HEK293 (cell line): ENCODE measurements around the gene PSG3.
A peak's percentile ranks its signal among the peaks of the same experiment; 100 is the strongest.
"Not testable (repeated sequence)": the region's sequence is repeated elsewhere in the genome, so short reads cannot be mapped to it uniquely, and the experiment has no call there.

Experiments used
- CTCF ChIA-PET: fragments of 350-600 bp; formaldehyde crosslinking; extraction: SDS; loops from one replicate; lab custom pipeline; 2021; ENCODE audit warnings: antibody characterized with exemption; lab: Yijun Ruan, JAX
- POLR2A ChIA-PET: fragments of 300-600 bp; formaldehyde crosslinking; extraction: SDS; loops from one replicate; lab custom pipeline; 2020; ENCODE audit warnings: antibody characterized with exemption, inconsistent platforms; lab: Yijun Ruan, JAX
- H3K27ac ChIP-seq: fragments of 200-500 bp; sonication (Bioruptor generic); 2 replicates; pipeline ENCODE4 v1.5.1; 2014; ENCODE audit warnings: low read depth, low read length, control low read depth, inconsistent platforms; ENCODE audit errors: extremely low read depth
- H3K36me3 ChIP-seq, 2 experiments: fragments of 200-500 bp in 1 of 2; sonication (Bioruptor generic) in 1 of 2; 1 replicate in 1 of 2; 2 replicates in 1 of 2; pipeline ENCODE4 v1.5.1; 2014 to 2017; ENCODE audit warnings: inconsistent platforms in 2 of 2, low read length in 2 of 2; ENCODE audit not compliant: control insufficient read depth in 2 of 2, insufficient read depth in 1 of 2
- H3K4me1 ChIP-seq: fragments of 200-500 bp; sonication (Bioruptor generic); 2 replicates; pipeline ENCODE4 v1.5.1; 2014; ENCODE audit warnings: mild to moderate bottlenecking, low read length, inconsistent platforms; ENCODE audit not compliant: control insufficient read depth, insufficient read depth
- H3K4me3 ChIP-seq: 2 replicates; pipeline ENCODE4 v1.5.1; 2011; ENCODE audit warnings: low read depth, mild to moderate bottlenecking, control low read depth, low read length, moderate library complexity
- H3K9me3 ChIP-seq: fragments of 200-500 bp; sonication (Bioruptor generic); 2 replicates; pipeline ENCODE4 v1.5.1; 2014; ENCODE audit warnings: low read depth, low read length, inconsistent platforms; ENCODE audit not compliant: control insufficient read depth, insufficient read depth
- BCL6B ChIP-seq: fragments of 450-650 bp; formaldehyde crosslinking; IDR thresholded peaks from 2 replicates; pipeline ENCODE4 v1.5.1; 2017; ENCODE audit warnings: missing biosample characterization, missing genetic modification characterization
- CTCF ChIP-seq: fragments of 450-650 bp; formaldehyde crosslinking; IDR thresholded peaks from 2 replicates; pipeline ENCODE4 v1.5.1; 2016; ENCODE audit warnings: missing biosample characterization, missing genetic modification characterization
- HOXA7 ChIP-seq: sonication (generic); formaldehyde crosslinking; IDR thresholded peaks from 2 replicates; pipeline ENCODE4 v1.8.1; 2022; ENCODE audit warnings: missing genetic modification reagents, borderline replicate concordance
- HOXC10 ChIP-seq: sonication (generic); formaldehyde crosslinking; IDR thresholded peaks from 2 replicates; pipeline ENCODE4 v1.8.1; 2023; ENCODE audit warnings: mild to moderate bottlenecking, missing genetic modification reagents
- INSM2 ChIP-seq: fragments of 450-650 bp; formaldehyde crosslinking; IDR thresholded peaks from 2 replicates; pipeline ENCODE4 v1.5.1; 2016; ENCODE audit warnings: missing biosample characterization, missing genetic modification characterization
- KLF10 ChIP-seq: fragments of 450-650 bp; IDR thresholded peaks from 2 replicates; pipeline ENCODE4 v1.5.1; 2018; ENCODE audit warnings: missing biosample characterization, mild to moderate bottlenecking, missing genetic modification characterization
- MZF1 ChIP-seq: fragments of 450-650 bp; formaldehyde crosslinking; IDR thresholded peaks from 2 replicates; pipeline ENCODE4 v1.5.1; 2017; ENCODE audit warnings: missing biosample characterization, missing genetic modification characterization, borderline replicate concordance
- SCRT2 ChIP-seq: fragments of 450-650 bp; formaldehyde crosslinking; IDR thresholded peaks from 2 replicates; pipeline ENCODE4 v1.5.1; 2016; ENCODE audit warnings: missing biosample characterization, missing genetic modification characterization
- YY2 ChIP-seq: fragments of 450-650 bp; formaldehyde crosslinking; IDR thresholded peaks from 2 replicates; pipeline ENCODE4 v1.5.1; 2016; ENCODE audit warnings: missing biosample characterization, missing genetic modification characterization
- ZBTB21 ChIP-seq: fragments of 450-650 bp; formaldehyde crosslinking; IDR thresholded peaks from 2 replicates; pipeline ENCODE4 v1.5.1; 2017; ENCODE audit warnings: missing biosample characterization, missing genetic modification characterization
- ZFP37 ChIP-seq: fragments of 450-650 bp; formaldehyde crosslinking; IDR thresholded peaks from 2 replicates; pipeline ENCODE4 v1.5.1; 2016; ENCODE audit warnings: missing biosample characterization, missing genetic modification characterization
- ZFP41 ChIP-seq: fragments of 450-650 bp; formaldehyde crosslinking; IDR thresholded peaks from 2 replicates; pipeline ENCODE4 v1.5.1; 2016; ENCODE audit warnings: missing biosample characterization, missing genetic modification characterization, borderline replicate concordance
- ZIC2 ChIP-seq: fragments of 450-650 bp; formaldehyde crosslinking; IDR thresholded peaks from 2 replicates; pipeline ENCODE4 v1.5.1; 2016; ENCODE audit warnings: missing biosample characterization, missing genetic modification characterization
- ZNF132 ChIP-seq: fragments of 450-650 bp; formaldehyde crosslinking; IDR thresholded peaks from 2 replicates; pipeline ENCODE4 v1.5.1; 2017; ENCODE audit warnings: missing biosample characterization, missing genetic modification characterization, borderline replicate concordance
- ZNF155 ChIP-seq: fragments of 450-650 bp; formaldehyde crosslinking; IDR thresholded peaks from 2 replicates; pipeline ENCODE4 v1.5.1; 2016; ENCODE audit warnings: missing biosample characterization, missing genetic modification characterization
- ZNF211 ChIP-seq: fragments of 450-650 bp; formaldehyde crosslinking; IDR thresholded peaks from 2 replicates; pipeline ENCODE4 v1.5.1; 2016; ENCODE audit warnings: low read depth, missing biosample characterization, missing genetic modification characterization
- ZNF214 ChIP-seq: fragments of 450-650 bp; formaldehyde crosslinking; IDR thresholded peaks from 2 replicates; pipeline ENCODE4 v1.5.1; 2017; ENCODE audit warnings: missing biosample characterization, mild to moderate bottlenecking, missing genetic modification characterization, borderline replicate concordance
- ZNF362 ChIP-seq: fragments of 450-650 bp; formaldehyde crosslinking; IDR thresholded peaks from 2 replicates; pipeline ENCODE4 v1.5.1; 2016; ENCODE audit warnings: missing biosample characterization, missing genetic modification characterization
- ZNF37A ChIP-seq: fragments of 450-650 bp; IDR thresholded peaks from 2 replicates; pipeline ENCODE4 v1.5.1; 2018; ENCODE audit warnings: missing biosample characterization, missing genetic modification characterization
- ZNF398 ChIP-seq: fragments of 450-650 bp; formaldehyde crosslinking; IDR thresholded peaks from 2 replicates; pipeline ENCODE4 v1.5.1; 2017; ENCODE audit warnings: missing biosample characterization, missing genetic modification characterization
- ZNF488 ChIP-seq: fragments of 450-650 bp; formaldehyde crosslinking; IDR thresholded peaks from 2 replicates; pipeline ENCODE4 v1.5.1; 2016; ENCODE audit warnings: missing biosample characterization, missing genetic modification characterization
- ZNF501 ChIP-seq: fragments of 450-650 bp; formaldehyde crosslinking; IDR thresholded peaks from 2 replicates; pipeline ENCODE4 v1.5.1; 2016; ENCODE audit warnings: missing biosample characterization, missing genetic modification characterization
- ZNF654 ChIP-seq: fragments of 450-650 bp; formaldehyde crosslinking; IDR thresholded peaks from 2 replicates; pipeline ENCODE4 v1.5.1; 2016; ENCODE audit warnings: low read depth, missing biosample characterization, missing genetic modification characterization
- ZNF677 ChIP-seq: fragments of 450-650 bp; IDR thresholded peaks from 2 replicates; pipeline ENCODE4 v1.5.0; 2018; ENCODE audit warnings: missing biosample characterization, mild to moderate bottlenecking, missing genetic modification characterization, moderate library complexity
- ZNF692 ChIP-seq: fragments of 450-650 bp; formaldehyde crosslinking; IDR thresholded peaks from 2 replicates; pipeline ENCODE4 v1.5.1; 2016; ENCODE audit warnings: missing biosample characterization, missing genetic modification characterization
- ZNF776 ChIP-seq: fragments of 450-650 bp; formaldehyde crosslinking; IDR thresholded peaks from 2 replicates; pipeline ENCODE4 v1.5.0; 2017; ENCODE audit warnings: missing biosample characterization, missing genetic modification characterization, borderline replicate concordance
- ZNF785 ChIP-seq: fragments of 450-650 bp; formaldehyde crosslinking; IDR thresholded peaks from 2 replicates; pipeline ENCODE4 v1.5.1; 2016; ENCODE audit warnings: missing biosample characterization, missing genetic modification characterization

PSG3 gene

GRCh38 chr19:42683917-42684513, 56.3 kb downstream of the PSG3 start:
- H3K9me3 ChIP-seq = peaks cover 5% of the 10 kb centered on the region
- ChIA-PET POLR2A (interaction anchor here (0.5 kb wide), 1 partner anchor 379 kb away, joined by 3 read pairs; no protein-coding TSS in a partner anchor), CTCF (interaction anchor here (0.5 to 3.5 kb wide), 21 partner anchors 10 to 1207 kb away, joined by 3 to 15 read pairs (median 3); no protein-coding TSS in a partner anchor)
- TF ChIP-seq ZNF37A = no peak
- TF ChIP-seq ZNF132 (tag by site-specific recombination) = no peak
- TF ChIP-seq BCL6B (tag by site-specific recombination) = no peak
- peak; percentile 13; the same call in 1 of the 2 replicates for TF ChIP-seq CTCF (tag by site-specific recombination)
- no peak for TF ChIP-seq ZNF211 (tag by site-specific recombination)
- TF ChIP-seq MZF1 (tag by site-specific recombination) = no peak
- no peak for TF ChIP-seq ZNF398 (tag by site-specific recombination)
- no peak for TF ChIP-seq ZFP37 (tag by site-specific recombination)
- no peak for TF ChIP-seq HOXC10 (CRISPR knock-in tag)
- no peak for TF ChIP-seq ZNF488
- TF ChIP-seq INSM2 (tag by site-specific recombination) = no peak
- TF ChIP-seq ZNF214 (tag by site-specific recombination) = no peak
- no peak for TF ChIP-seq ZNF501 (tag by site-specific recombination)
- TF ChIP-seq ZIC2 (tag by site-specific recombination) = no peak
- peak; percentile 38; the same call in 1 of the 2 replicates for TF ChIP-seq ZNF654
- TF ChIP-seq SCRT2 (tag by site-specific recombination) = 0 out of 2 replicates have a peak, but pooled peaks have one; percentile 20
- TF ChIP-seq ZNF692 (tag by site-specific recombination) = no peak
- no peak for TF ChIP-seq ZNF776 (tag by site-specific recombination)
- no peak for TF ChIP-seq ZNF155 (tag by site-specific recombination)
- TF ChIP-seq KLF10 = no peak
- TF ChIP-seq ZNF677 (tag by site-specific recombination) = no peak
- no peak for TF ChIP-seq ZNF785
- peak; percentile 23; the same call in 1 of the 2 replicates for TF ChIP-seq ZNF362
- no peak for TF ChIP-seq ZFP41 (tag by site-specific recombination)
- no peak for TF ChIP-seq HOXA7 (CRISPR knock-in tag)
- no peak for TF ChIP-seq ZBTB21
- TF ChIP-seq YY2 = no peak
- no peaks in the 10 kb centered on the region for H3K36me3 ChIP-seq
- H3K27ac ChIP-seq = no peak overlapping the region
- no peaks in the 10 kb centered on the region for H3K4me1 ChIP-seq
- H3K4me3 ChIP-seq = no peak overlapping the region

GRCh38 chr19:42676326-42676725, 64.0 kb downstream of the PSG3 start:
- CTCF ChIA-PET = interaction anchor here (0.7 to 1.3 kb wide), 2 partner anchors 49 to 1113 kb away, joined by 3 to 7 read pairs; no protein-coding TSS in a partner anchor
- POLR2A ChIA-PET, H3K9me3 ChIP-seq: not testable (repeated sequence)

More at GRCh38 chr19:42676326-42676725, 64.0 kb downstream of the PSG3 start:
- not testable (repeated sequence) for H3K4me3 ChIP-seq, H3K27ac ChIP-seq, H3K36me3 ChIP-seq, H3K4me1 ChIP-seq
